K562 (cell line): ENCODE results near the gene BORCS5. TPM values are rescaled to one million over a fixed set of nuclear protein-coding genes. Genes with fewer than 3 reads are reported as not detected.

Source experiments
- ATAC-seq: fragments of 200-7000 bp; cut with Tn5 transposase; 3 replicates; pipeline ENCODE4 v1.9.1; 2020; ENCODE audit warnings: moderate library complexity
- BruUV-seq: library from RNA; stranded (reverse); fragments of 400-500 nt; replicated peaks from 2 replicates; lab custom pipeline; 2021; lab: Mats Ljungman, UMichigan
- CTCF ChIA-PET: fragments of 300-600 bp; formaldehyde crosslinking; extraction: SDS; loops from one replicate; lab custom pipeline; 2021; ENCODE audit warnings: low intra/inter-chr PET ratio; lab: Yijun Ruan, JAX
- POLR2A ChIA-PET: fragments of 300-600, 350-650 bp; sonication (Branson Sonifier 250); formaldehyde crosslinking; extraction: SDS; loops from one replicate; lab custom pipeline; 2021; ENCODE audit warnings: antibody characterized with exemption, inconsistent platforms; lab: Yijun Ruan, JAX
- DNase-seq, 4 experiments: peaks; one replicate each; pipeline versions ENCODE4 v3.0.0 to v3.0.0-alpha.2; 2011 to 2018; ENCODE audit warnings: low spot score in 3 of 4, mixed read lengths in 3 of 4; ENCODE audit errors: extremely low read depth in 1 of 4
- FAIRE-seq: peaks from 2 replicates; lab custom pipeline; 2011; peaks lifted over from hg19 to GRCh38; lab: Jason Lieb, UNC
- H2AFZ ChIP-seq: 2 replicates; pipeline ENCODE4 v1.6.0; 2011; ENCODE audit warnings: low read depth, low read length, control low read depth, inconsistent platforms
- H3K27ac ChIP-seq: fragments of 200-600 bp; 3 replicates; pipeline ENCODE4 v1.8.0; 2011; ENCODE audit warnings: low read depth, mild to moderate bottlenecking, control low read depth, inconsistent platforms, low read length, moderate library complexity, mixed read lengths; ENCODE audit errors: extremely low read depth
- H3K27me3 ChIP-seq, 2 experiments: fragments of 300-600 bp in 1 of 2; 2 replicates in 1 of 2; 3 replicates in 1 of 2; pipeline versions ENCODE4 v1.6.0 to v1.8.0; 2011; ENCODE audit warnings: inconsistent platforms in 2 of 2, low read length in 2 of 2, mild to moderate bottlenecking in 1 of 2, mixed read lengths in 1 of 2, moderate library complexity in 1 of 2; ENCODE audit not compliant: control insufficient read depth in 2 of 2, insufficient read depth in 2 of 2
- H3K36me3 ChIP-seq: fragments of 300-600 bp; 3 replicates; pipeline ENCODE4 v1.8.0; 2011; ENCODE audit warnings: mild to moderate bottlenecking, low read length, inconsistent platforms; ENCODE audit not compliant: control insufficient read depth, insufficient read depth
- H3K4me1 ChIP-seq, 2 experiments: fragments of 200-600 bp in 1 of 2; replicated peaks in 1 of 2; 2 replicates in 1 of 2; 3 replicates in 1 of 2; pipeline versions ENCODE4 v1.5.1 to v1.8.0; 2011; ENCODE audit warnings: inconsistent platforms in 2 of 2, low read length in 2 of 2, mild to moderate bottlenecking in 1 of 2, mixed read lengths in 1 of 2, moderate library complexity in 1 of 2; ENCODE audit not compliant: control insufficient read depth in 2 of 2, insufficient read depth in 2 of 2
- H3K4me2 ChIP-seq: 2 replicates; pipeline ENCODE4 v1.6.1; 2011; ENCODE audit warnings: low read length, control low read depth, inconsistent platforms, mixed read lengths; ENCODE audit not compliant: insufficient read depth
- H3K4me3 ChIP-seq: fragments of 200-600 bp; sonication (generic), shearing (Covaris generic); 2 replicates; pipeline ENCODE4 v1.5.1; 2016; ENCODE audit warnings: control low read depth, inconsistent platforms
- H3K79me2 ChIP-seq: fragments of 200-600 bp; 3 replicates; pipeline ENCODE4 v1.8.0; 2011; ENCODE audit warnings: low read length, inconsistent platforms; ENCODE audit not compliant: control insufficient read depth, insufficient read depth
- H3K9ac ChIP-seq, 2 experiments: 2 replicates each; pipeline versions ENCODE4 v1.6.0 to v1.6.1; 2011; ENCODE audit warnings: low read depth in 2 of 2, low read length in 2 of 2, control low read depth in 1 of 2, inconsistent platforms in 1 of 2, mild to moderate bottlenecking in 1 of 2, mixed read lengths in 1 of 2; ENCODE audit not compliant: insufficient read depth in 1 of 2
- H3K9me1 ChIP-seq: one replicate; pipeline ENCODE4 v1.6.0; 2011; ENCODE audit warnings: inconsistent platforms, mild to moderate bottlenecking, low read length, moderate library complexity; ENCODE audit not compliant: control insufficient read depth, insufficient read depth
- H3K9me3 ChIP-seq: replicated peaks from 2 replicates; pipeline ENCODE4 v1.5.1; 2011; ENCODE audit warnings: low read depth, low read length, inconsistent platforms; ENCODE audit not compliant: control insufficient read depth, insufficient read depth
- H4K20me1 ChIP-seq: replicated peaks from 2 replicates; pipeline ENCODE4 v1.6.1; 2011; ENCODE audit warnings: low read length, inconsistent platforms, mixed read lengths; ENCODE audit not compliant: control insufficient read depth, insufficient read depth
- CBX1 ChIP-seq: sonication (generic); IDR thresholded peaks from 2 replicates; pipeline ENCODE4 v1.6.1; 2016; ENCODE audit warnings: antibody characterized with exemption, low read depth, mild to moderate bottlenecking
- IRF2 ChIP-seq: sonication (generic); formaldehyde crosslinking; IDR thresholded peaks from 2 replicates; pipeline ENCODE4 v1.8.1; 2022; ENCODE audit warnings: mild to moderate bottlenecking, missing genetic modification reagents
- KAT8 ChIP-seq: fragments of 450-650 bp; IDR thresholded peaks from 2 replicates; pipeline ENCODE4 v1.6.1; 2016; ENCODE audit warnings: low read depth, mild to moderate bottlenecking
- MCM5 ChIP-seq: fragments of 450-650 bp; IDR thresholded peaks from 2 replicates; pipeline ENCODE4 v1.6.1; 2016; ENCODE audit warnings: low read depth
- POLR2G ChIP-seq: fragments of 200-400 bp; formaldehyde crosslinking; IDR thresholded peaks from 2 replicates; pipeline ENCODE4 v1.6.1; 2017; ENCODE audit warnings: low read depth, mild to moderate bottlenecking, antibody characterized with exemption, low read length, moderate library complexity
- ZNF3 ChIP-seq: fragments of 250-450 bp; sonication (Bioruptor Pico); IDR thresholded peaks from 2 replicates; pipeline ENCODE4 v1.5.0; 2021; ENCODE audit warnings: mild to moderate bottlenecking, moderate library complexity
- ZNF512 ChIP-seq: IDR thresholded peaks from 2 replicates; pipeline ENCODE4 v1.6.1; 2016; ENCODE audit warnings: missing genetic modification characterization, missing compliant biosample characterization
- WGBS: fragments of 100-300 bp; shearing (Covaris generic); methylation state at CpG from one replicate; pipeline ENCODE4 v1.1.6; 2016; ENCODE audit warnings: low coverage, mixed read lengths; ENCODE audit not compliant: insufficient coverage; ENCODE audit errors: missing lambda C conversion rate; 5-methylcytosine and 5-hydroxymethylcytosine counted together
- in situ Hi-C: fragments of 300-500 bp; cut with MboI; formaldehyde crosslinking; loops from 4 replicates; pipeline ENCODE4 v1.15.0; 2018; ENCODE audit warnings: inconsistent platforms, mixed read lengths
- intact Hi-C: fragments of 100-400 bp; cut with micrococcal nuclease; formaldehyde crosslinking; loops from 2 replicates; pipeline ENCODE4 v1.14.2; 2022
- polyA plus RNA-seq, 8 experiments: library from polyadenylated mRNA; depleted of rRNA in 4 of 8; stranded (reverse) in 5 of 8; unstranded in 3 of 8; fragments of >200 nt; fragmentation: Nextera tagmentation in 2 of 8; fragmentation: Illumina TruSeq in 1 of 8; extraction: Ambion mirVana in 2 of 8; extraction: Trizol in 1 of 8; gene quantifications; 2 replicates each; pipeline versions ENCODE4 v1.2.1 to v1.2.3, GENCODE V29; 2011 to 2014; ENCODE audit warnings: inconsistent platforms in 1 of 8, missing spikeins in 1 of 8
- total RNA-seq, 7 experiments: library from RNA; depleted of rRNA in 6 of 7; stranded (reverse); fragments of >200 nt in 6 of 7; fragmentation: Illumina TruSeq in 2 of 7; extraction: Trizol in 2 of 7; gene quantifications; 2 replicates each; pipeline versions ENCODE4 v1.2.1 to v1.2.3, GENCODE V29; 2011 to 2021; ENCODE audit warnings: low replicate concordance in 1 of 7
- TF ChIP-seq, protein P1 (sequence below): fragments of 250-450 bp; sonication (Bioruptor Pico); IDR thresholded peaks from 2 replicates; pipeline ENCODE4 v1.8.0; 2022; ENCODE audit warnings: moderate library complexity, mild to moderate bottlenecking, inconsistent platforms

Gene BORCS5
- total and polyA plus RNA-seq, 9 of the 15 experiments (the other 6 are each of a cell fraction or from before 2014, with no cell fraction given) = 0.31 to 12.4 (median 6.6) TPM

GRCh38 chr12:12495536-12495935, 138.7 kb downstream of the BORCS5 start:
- Histone ChIP-seq H3K4me2 (no peak overlapping the region), H3K9me1 (no peaks in the 10 kb centered on the region), H3K79me2 (no peaks in the 10 kb centered on the region), H2AFZ (no peak overlapping the region), H3K9me3 (no peaks in the 10 kb centered on the region), H4K20me1 (no peaks in the 10 kb centered on the region), H3K36me3 (no peaks in the 10 kb centered on the region), H3K27ac (no peak overlapping the region), H3K4me3 (no peak overlapping the region), H3K9ac (no peak overlapping the region), H3K27me3 (no peaks in the 10 kb centered on the region), H3K4me1 (peaks cover 0 to 16% of the 10 kb centered on the region in 2 experiments; a peak in 3 of 5 replicates)
- in situ Hi-C loops = no loop called here
- FAIRE-seq = no peak
- 89% methylated on average over 1 of the region's 1 CpG for WGBS
- TF ChIP-seq, protein P1, sequence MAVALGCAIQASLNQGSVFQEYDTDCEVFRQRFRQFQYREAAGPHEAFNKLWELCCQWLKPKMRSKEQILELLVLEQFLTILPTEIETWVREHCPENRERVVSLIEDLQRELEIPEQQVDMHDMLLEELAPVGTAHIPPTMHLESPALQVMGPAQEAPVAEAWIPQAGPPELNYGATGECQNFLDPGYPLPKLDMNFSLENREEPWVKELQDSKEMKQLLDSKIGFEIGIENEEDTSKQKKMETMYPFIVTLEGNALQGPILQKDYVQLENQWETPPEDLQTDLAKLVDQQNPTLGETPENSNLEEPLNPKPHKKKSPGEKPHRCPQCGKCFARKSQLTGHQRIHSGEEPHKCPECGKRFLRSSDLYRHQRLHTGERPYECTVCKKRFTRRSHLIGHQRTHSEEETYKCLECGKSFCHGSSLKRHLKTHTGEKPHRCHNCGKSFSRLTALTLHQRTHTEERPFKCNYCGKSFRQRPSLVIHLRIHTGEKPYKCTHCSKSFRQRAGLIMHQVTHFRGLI (CRISPR knock-in tag) = no peak
- no peak for TF ChIP-seq IRF2 (CRISPR knock-in tag)
- no peak for TF ChIP-seq POLR2G
- TF ChIP-seq CBX1 = no peak
- TF ChIP-seq ZNF3 (CRISPR knock-in tag) = no peak
- no peak for TF ChIP-seq MCM5
- TF ChIP-seq KAT8 = no peak
- no peak for TF ChIP-seq ZNF512 (tag)
- BruUV-seq = no TSS peak
- ChIA-PET CTCF (no interaction called here), POLR2A (no interaction called here)
- DNase-seq = no peak
- intact Hi-C loops = loop anchor here (10.0 kb wide), 1 partner anchor 111 kb away; no protein-coding TSS in a partner anchor
- no peak for ATAC-seq
